HEK293 (cell line): ENCODE results near the gene CSTPP1.
A peak's percentile ranks its signal among the peaks of the same experiment; 100 is the strongest.

ENCODE experiments used
- GLIS2 ChIP-seq: fragments of 450-650 bp; formaldehyde crosslinking; IDR thresholded peaks from 2 replicates; pipeline ENCODE4 v1.5.1; 2016; ENCODE audit warnings: missing biosample characterization, missing genetic modification characterization
- HIC1 ChIP-seq: fragments of 450-650 bp; formaldehyde crosslinking; IDR thresholded peaks from 2 replicates; pipeline ENCODE4 v1.5.1; 2016; ENCODE audit warnings: missing biosample characterization, missing genetic modification characterization
- KLF8 ChIP-seq: fragments of 450-650 bp; formaldehyde crosslinking; IDR thresholded peaks from 2 replicates; pipeline ENCODE4 v1.5.1; 2016; ENCODE audit warnings: missing biosample characterization, missing genetic modification characterization
- MZF1 ChIP-seq: fragments of 450-650 bp; formaldehyde crosslinking; IDR thresholded peaks from 2 replicates; pipeline ENCODE4 v1.5.1; 2017; ENCODE audit warnings: missing biosample characterization, missing genetic modification characterization, borderline replicate concordance
- REST ChIP-seq: fragments of 450-650 bp; formaldehyde crosslinking; IDR thresholded peaks from 2 replicates; pipeline ENCODE4 v1.5.1; 2016; ENCODE audit warnings: missing biosample characterization, missing genetic modification characterization
- SP2 ChIP-seq: fragments of 450-650 bp; formaldehyde crosslinking; IDR thresholded peaks from 2 replicates; pipeline ENCODE4 v1.5.1; 2016; ENCODE audit warnings: missing biosample characterization, missing genetic modification characterization
- WT1 ChIP-seq: fragments of 450-650 bp; formaldehyde crosslinking; IDR thresholded peaks from 2 replicates; pipeline ENCODE4 v1.5.1; 2016; ENCODE audit warnings: missing biosample characterization, missing genetic modification characterization
- ZBTB1 ChIP-seq: fragments of 450-650 bp; formaldehyde crosslinking; IDR thresholded peaks from 2 replicates; pipeline ENCODE4 v1.5.1; 2016; ENCODE audit warnings: missing biosample characterization, missing genetic modification characterization
- ZBTB21 ChIP-seq: fragments of 450-650 bp; formaldehyde crosslinking; IDR thresholded peaks from 2 replicates; pipeline ENCODE4 v1.5.1; 2017; ENCODE audit warnings: missing biosample characterization, missing genetic modification characterization
- ZBTB48 ChIP-seq: fragments of 450-650 bp; formaldehyde crosslinking; IDR thresholded peaks from 2 replicates; pipeline ENCODE4 v1.5.1; 2016; ENCODE audit warnings: missing biosample characterization, missing genetic modification characterization
- ZNF114 ChIP-seq: fragments of 450-650 bp; formaldehyde crosslinking; IDR thresholded peaks from 2 replicates; pipeline ENCODE4 v1.5.0; 2017; ENCODE audit warnings: missing biosample characterization, missing genetic modification characterization
- ZNF19 ChIP-seq: fragments of 450-650 bp; formaldehyde crosslinking; IDR thresholded peaks from 2 replicates; pipeline ENCODE4; 2016; ENCODE audit warnings: missing biosample characterization, missing genetic modification characterization, low read depth
- ZNF214 ChIP-seq: fragments of 450-650 bp; formaldehyde crosslinking; IDR thresholded peaks from 2 replicates; pipeline ENCODE4 v1.5.1; 2017; ENCODE audit warnings: missing biosample characterization, mild to moderate bottlenecking, missing genetic modification characterization, borderline replicate concordance
- ZNF292 ChIP-seq: fragments of 450-650 bp; formaldehyde crosslinking; IDR thresholded peaks from 2 replicates; pipeline ENCODE4 v1.5.1; 2016; ENCODE audit warnings: low read depth, missing biosample characterization, missing genetic modification characterization, borderline replicate concordance
- ZNF350 ChIP-seq: fragments of 450-650 bp; formaldehyde crosslinking; IDR thresholded peaks from 2 replicates; pipeline ENCODE4 v1.5.0; 2017; ENCODE audit warnings: missing biosample characterization, mild to moderate bottlenecking, missing genetic modification characterization
- ZNF366 ChIP-seq: fragments of 450-650 bp; formaldehyde crosslinking; conservative IDR thresholded peaks from 2 replicates; pipeline ENCODE4 v1.5.1; 2016; ENCODE audit warnings: missing biosample characterization, missing genetic modification characterization
- ZNF48 ChIP-seq: fragments of 450-650 bp; formaldehyde crosslinking; IDR thresholded peaks from 2 replicates; pipeline ENCODE4 v1.5.1; 2016; ENCODE audit warnings: missing biosample characterization, missing genetic modification characterization
- ZNF549 ChIP-seq: fragments of 450-650 bp; IDR thresholded peaks from 2 replicates; pipeline ENCODE4 v1.5.1; 2018; ENCODE audit warnings: missing biosample characterization, missing genetic modification characterization, mild to moderate bottlenecking, inconsistent platforms, moderate library complexity
- ZNF600 ChIP-seq: fragments of 450-650 bp; formaldehyde crosslinking; IDR thresholded peaks from 2 replicates; pipeline ENCODE4 v1.5.1; 2016; ENCODE audit warnings: missing biosample characterization, missing genetic modification characterization
- ZNF621 ChIP-seq: fragments of 450-650 bp; formaldehyde crosslinking; IDR thresholded peaks from 2 replicates; pipeline ENCODE4 v1.5.1; 2017; ENCODE audit warnings: missing biosample characterization, missing genetic modification characterization
- ZNF830 ChIP-seq: fragments of 450-650 bp; IDR thresholded peaks from 2 replicates; pipeline ENCODE4 v1.5.0; 2018; ENCODE audit warnings: missing biosample characterization, missing genetic modification characterization, low read depth, mild to moderate bottlenecking, moderate library complexity
- ZNF837 ChIP-seq: fragments of 450-650 bp; formaldehyde crosslinking; IDR thresholded peaks from 2 replicates; pipeline ENCODE4 v1.5.1; 2016; ENCODE audit warnings: missing biosample characterization, missing genetic modification characterization
- TF ChIP-seq, protein P1 (sequence below): fragments of 450-650 bp; IDR thresholded peaks from 2 replicates; pipeline ENCODE4 v1.5.1; 2018; ENCODE audit warnings: missing biosample characterization, mild to moderate bottlenecking, missing genetic modification characterization
- TF ChIP-seq, protein P2 (sequence below): fragments of 450-650 bp; formaldehyde crosslinking; IDR thresholded peaks from 2 replicates; pipeline ENCODE4 v1.5.1; 2017; ENCODE audit warnings: missing biosample characterization, missing genetic modification characterization
- TF ChIP-seq, protein P3 (sequence below): fragments of 450-650 bp; formaldehyde crosslinking; IDR thresholded peaks from 2 replicates; pipeline ENCODE4 v1.5.1; 2016; ENCODE audit warnings: missing biosample characterization, missing genetic modification characterization
- TF ChIP-seq, protein P4 (sequence below): fragments of 450-650 bp; formaldehyde crosslinking; IDR thresholded peaks from 2 replicates; pipeline ENCODE4 v1.5.1; 2017; ENCODE audit warnings: missing biosample characterization, missing genetic modification characterization

The CSTPP1 gene

DNA sequence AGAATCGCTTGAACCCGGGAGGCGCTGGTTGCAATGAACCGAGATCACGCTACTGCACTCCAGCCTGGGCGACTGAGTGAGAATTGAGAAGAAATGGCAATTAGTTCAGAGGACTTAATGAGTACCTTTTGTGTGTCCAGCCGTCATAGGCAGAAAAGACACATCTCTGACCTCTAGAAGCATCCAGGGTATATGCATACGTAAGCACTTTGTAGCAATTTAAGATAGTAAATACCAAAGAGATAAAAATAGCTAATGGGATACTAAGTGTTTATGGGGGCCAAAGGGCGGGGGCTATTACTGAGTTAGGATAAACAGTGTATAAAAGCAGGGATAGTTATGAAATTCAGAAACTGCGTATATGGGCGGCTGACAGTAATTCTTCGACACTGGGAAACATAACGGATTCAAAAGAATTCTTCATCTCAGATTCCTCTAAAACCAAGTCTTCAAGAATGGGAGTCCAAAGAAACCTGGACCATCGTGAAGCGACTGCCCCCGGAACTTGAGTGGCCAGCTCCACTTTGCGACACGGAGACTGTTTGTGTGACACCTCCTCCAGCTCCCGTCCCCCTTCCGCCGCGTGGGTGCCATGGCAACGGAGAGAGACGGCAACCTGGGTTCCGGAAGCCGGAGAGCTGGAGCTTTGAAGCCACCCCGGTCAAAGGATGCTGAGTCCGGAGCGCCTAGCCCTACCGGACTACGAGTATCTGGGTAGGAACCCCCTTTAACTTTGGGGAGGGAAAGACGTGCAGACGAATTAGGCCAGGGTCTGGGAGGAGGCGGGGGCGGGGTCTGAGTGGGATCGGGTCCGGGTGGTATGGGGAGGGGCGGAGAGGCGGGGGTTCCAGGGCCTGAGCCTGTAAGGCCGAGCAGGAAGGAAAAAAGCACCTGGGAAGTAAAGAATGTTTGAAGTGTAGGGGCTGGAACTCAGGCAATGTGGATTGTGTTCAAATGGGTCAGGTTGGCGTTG is at the start of gene CSTPP1 (continued):
- TF ChIP-seq, protein P1, sequence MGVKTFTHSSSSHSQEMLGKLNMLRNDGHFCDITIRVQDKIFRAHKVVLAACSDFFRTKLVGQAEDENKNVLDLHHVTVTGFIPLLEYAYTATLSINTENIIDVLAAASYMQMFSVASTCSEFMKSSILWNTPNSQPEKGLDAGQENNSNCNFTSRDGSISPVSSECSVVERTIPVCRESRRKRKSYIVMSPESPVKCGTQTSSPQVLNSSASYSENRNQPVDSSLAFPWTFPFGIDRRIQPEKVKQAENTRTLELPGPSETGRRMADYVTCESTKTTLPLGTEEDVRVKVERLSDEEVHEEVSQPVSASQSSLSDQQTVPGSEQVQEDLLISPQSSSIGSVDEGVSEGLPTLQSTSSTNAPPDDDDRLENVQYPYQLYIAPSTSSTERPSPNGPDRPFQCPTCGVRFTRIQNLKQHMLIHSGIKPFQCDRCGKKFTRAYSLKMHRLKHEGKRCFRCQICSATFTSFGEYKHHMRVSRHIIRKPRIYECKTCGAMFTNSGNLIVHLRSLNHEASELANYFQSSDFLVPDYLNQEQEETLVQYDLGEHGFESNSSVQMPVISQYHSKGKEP (tag by site-specific recombination): no peak
- TF ChIP-seq ZBTB21 (tag by site-specific recombination) (no peak), ZNF350 (tag by site-specific recombination) (no peak), REST (tag by site-specific recombination) (no peak), ZNF621 (tag by site-specific recombination) (no peak), MZF1 (tag by site-specific recombination) (no peak), ZNF600 (peak; percentile 46; the same call in 1 of the 2 replicates), ZNF366 (tag by site-specific recombination) (no peak), HIC1 (tag by site-specific recombination) (no peak), KLF8 (tag by site-specific recombination) (peak; percentile 80), ZBTB1 (tag by site-specific recombination) (no peak), SP2 (tag by site-specific recombination) (peak; percentile 76), ZNF830 (tag by site-specific recombination) (no peak), GLIS2 (no peak), ZBTB48 (tag by site-specific recombination) (no peak), WT1 (tag by site-specific recombination) (peak; percentile 30; the same call in 1 of the 2 replicates), ZNF19 (tag by site-specific recombination) (no peak), ZNF48 (no peak), ZNF114 (tag by site-specific recombination) (no peak), ZNF549 (tag by site-specific recombination) (no peak), ZNF214 (tag by site-specific recombination) (no peak), ZNF292 (tag by site-specific recombination) (no peak), ZNF837 (tag by site-specific recombination) (no peak)
- TF ChIP-seq, protein P2, sequence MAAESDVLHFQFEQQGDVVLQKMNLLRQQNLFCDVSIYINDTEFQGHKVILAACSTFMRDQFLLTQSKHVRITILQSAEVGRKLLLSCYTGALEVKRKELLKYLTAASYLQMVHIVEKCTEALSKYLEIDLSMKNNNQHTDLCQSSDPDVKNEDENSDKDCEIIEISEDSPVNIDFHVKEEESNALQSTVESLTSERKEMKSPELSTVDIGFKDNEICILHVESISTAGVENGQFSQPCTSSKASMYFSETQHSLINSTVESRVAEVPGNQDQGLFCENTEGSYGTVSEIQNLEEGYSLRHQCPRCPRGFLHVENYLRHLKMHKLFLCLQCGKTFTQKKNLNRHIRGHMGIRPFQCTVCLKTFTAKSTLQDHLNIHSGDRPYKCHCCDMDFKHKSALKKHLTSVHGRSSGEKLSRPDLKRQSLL (tag by site-specific recombination): peak; percentile 67; the same call in 1 of the 2 replicates
- TF ChIP-seq, protein P3, sequence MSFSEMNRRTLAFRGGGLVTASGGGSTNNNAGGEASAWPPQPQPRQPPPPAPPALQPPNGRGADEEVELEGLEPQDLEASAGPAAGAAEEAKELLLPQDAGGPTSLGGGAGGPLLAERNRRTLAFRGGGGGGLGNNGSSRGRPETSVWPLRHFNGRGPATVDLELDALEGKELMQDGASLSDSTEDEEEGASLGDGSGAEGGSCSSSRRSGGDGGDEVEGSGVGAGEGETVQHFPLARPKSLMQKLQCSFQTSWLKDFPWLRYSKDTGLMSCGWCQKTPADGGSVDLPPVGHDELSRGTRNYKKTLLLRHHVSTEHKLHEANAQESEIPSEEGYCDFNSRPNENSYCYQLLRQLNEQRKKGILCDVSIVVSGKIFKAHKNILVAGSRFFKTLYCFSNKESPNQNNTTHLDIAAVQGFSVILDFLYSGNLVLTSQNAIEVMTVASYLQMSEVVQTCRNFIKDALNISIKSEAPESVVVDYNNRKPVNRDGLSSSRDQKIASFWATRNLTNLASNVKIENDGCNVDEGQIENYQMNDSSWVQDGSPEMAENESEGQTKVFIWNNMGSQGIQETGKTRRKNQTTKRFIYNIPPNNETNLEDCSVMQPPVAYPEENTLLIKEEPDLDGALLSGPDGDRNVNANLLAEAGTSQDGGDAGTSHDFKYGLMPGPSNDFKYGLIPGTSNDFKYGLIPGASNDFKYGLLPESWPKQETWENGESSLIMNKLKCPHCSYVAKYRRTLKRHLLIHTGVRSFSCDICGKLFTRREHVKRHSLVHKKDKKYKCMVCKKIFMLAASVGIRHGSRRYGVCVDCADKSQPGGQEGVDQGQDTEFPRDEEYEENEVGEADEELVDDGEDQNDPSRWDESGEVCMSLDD (tag by site-specific recombination): no peak
- TF ChIP-seq, protein P4, sequence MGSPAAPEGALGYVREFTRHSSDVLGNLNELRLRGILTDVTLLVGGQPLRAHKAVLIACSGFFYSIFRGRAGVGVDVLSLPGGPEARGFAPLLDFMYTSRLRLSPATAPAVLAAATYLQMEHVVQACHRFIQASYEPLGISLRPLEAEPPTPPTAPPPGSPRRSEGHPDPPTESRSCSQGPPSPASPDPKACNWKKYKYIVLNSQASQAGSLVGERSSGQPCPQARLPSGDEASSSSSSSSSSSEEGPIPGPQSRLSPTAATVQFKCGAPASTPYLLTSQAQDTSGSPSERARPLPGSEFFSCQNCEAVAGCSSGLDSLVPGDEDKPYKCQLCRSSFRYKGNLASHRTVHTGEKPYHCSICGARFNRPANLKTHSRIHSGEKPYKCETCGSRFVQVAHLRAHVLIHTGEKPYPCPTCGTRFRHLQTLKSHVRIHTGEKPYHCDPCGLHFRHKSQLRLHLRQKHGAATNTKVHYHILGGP (tag by site-specific recombination): no peak
